Spleen (tissue), 7 donors: Measurements from ENCODE around the gene MT1B.

Source experiments
- CTCF ChIP-seq, 11 experiments: fragments of 200-600 bp in 7 of 11; fragments of 450-650 bp in 4 of 11; sonication (generic) in 4 of 11; IDR thresholded peaks in 8 of 11; conservative IDR thresholded peaks in 3 of 11; 1 replicate in 7 of 11; 2 replicates in 4 of 11; pipeline versions ENCODE4 v1.4.0 to v1.8.0; 2016 to 2021; ENCODE audit warnings: antibody characterized with exemption in 11 of 11, inconsistent platforms in 4 of 11, mild to moderate bottlenecking in 1 of 11
- POLR2AphosphoS5 ChIP-seq, 3 donors: sonication (generic); formaldehyde crosslinking; IDR thresholded peaks; one replicate each; pipeline ENCODE4 v1.5.1; 2017; ENCODE audit warnings: antibody characterized with exemption in 3 of 3
- donor health status: DM: no; HTN: no; CAD: no; lungs with moderate emphysema.
- donor health status: DM: no; HTN: no; CAD: no.
- donor health status: DM: no; HTN: no; CAD: no.

- no peak for TF ChIP-seq CTCF (IDR thresholded peaks at IDR 0.05 in 8 of 11, conservative IDR thresholded peaks at IDR 0.05 in 3 of 11)
- TF ChIP-seq POLR2AphosphoS5 (IDR thresholded peaks at IDR 0.05), result no peak
These were observed 31.9 kb downstream of the MT1B start for GRCh38 chr16:56683424-56684172.
